Neuron (in vitro differentiated cells): ENCODE results near the gene NEO1.
"Not testable (repeated sequence)": the region's sequence is repeated elsewhere in the genome, so short reads cannot be mapped to it uniquely, and the experiment has no call there.

Source experiments
- H2AFZ ChIP-seq: one replicate; pipeline ENCODE4 v1.6.1; 2013; ENCODE audit warnings: low read depth, mild to moderate bottlenecking, inconsistent platforms, low read length, moderate library complexity
- H3K27me3 ChIP-seq: one replicate; pipeline ENCODE4 v1.6.1; 2013; ENCODE audit warnings: low read length; ENCODE audit not compliant: insufficient read depth
- H3K36me3 ChIP-seq: one replicate; pipeline ENCODE4 v1.6.1; 2013; ENCODE audit warnings: low read length; ENCODE audit not compliant: insufficient read depth
- H3K4me1 ChIP-seq: one replicate; pipeline ENCODE4 v1.6.1; 2013; ENCODE audit warnings: low read length; ENCODE audit not compliant: insufficient read depth
- H3K4me3 ChIP-seq: 2 replicates; pipeline ENCODE4 v1.5.1; 2013; ENCODE audit warnings: mild to moderate bottlenecking, low read length, moderate library complexity
- H3K9me3 ChIP-seq: one replicate; pipeline ENCODE4 v1.6.1; 2013; ENCODE audit warnings: low read length

NEO1 gene

GRCh38 chr15:73172508-73172907, 120.2 kb downstream of the NEO1 start:
- no peaks in the 10 kb centered on the region for H3K9me3 ChIP-seq
- H3K4me3 ChIP-seq = no peak overlapping the region
- H3K36me3 ChIP-seq = peaks cover 2% of the 10 kb centered on the region
- H2AFZ ChIP-seq = no peak overlapping the region
- peaks cover 10% of the 10 kb centered on the region for H3K4me1 ChIP-seq
- no peaks in the 10 kb centered on the region for H3K27me3 ChIP-seq

GRCh38 chr15:73174171-73174570, 121.9 kb downstream of the NEO1 start:
- no peak overlapping the region for H3K4me3 ChIP-seq
- H3K27me3 ChIP-seq = no peaks in the 10 kb centered on the region
- H3K4me1 ChIP-seq = peaks cover 10% of the 10 kb centered on the region
- no peak overlapping the region for H2AFZ ChIP-seq
- H3K36me3 ChIP-seq = peaks cover 13% of the 10 kb centered on the region
- H3K9me3 ChIP-seq = no peaks in the 10 kb centered on the region

GRCh38 chr15:73175382-73175781, 123.1 kb downstream of the NEO1 start:
- Histone ChIP-seq H3K36me3 (peaks cover 22% of the 10 kb centered on the region), H3K4me1 (peaks cover 10% of the 10 kb centered on the region), H2AFZ (no peak overlapping the region), H3K27me3 (no peaks in the 10 kb centered on the region), H3K9me3 (no peaks in the 10 kb centered on the region), H3K4me3 (no peak overlapping the region)

- Histone ChIP-seq H3K36me3 (peaks cover 30% of the 10 kb centered on the region), H2AFZ (no peak overlapping the region), H3K4me1 (peaks cover 10% of the 10 kb centered on the region), H3K9me3 (peaks cover 3% of the 10 kb centered on the region), H3K27me3 (no peaks in the 10 kb centered on the region), H3K4me3 (no peak overlapping the region)
Measured at GRCh38 chr15:73176598-73176997, 124.3 kb downstream of the NEO1 start.

- Histone ChIP-seq H3K9me3 (peaks cover 16% of the 10 kb centered on the region), H3K27me3 (no peaks in the 10 kb centered on the region), H2AFZ (no peak overlapping the region), H3K36me3 (peaks cover 36% of the 10 kb centered on the region), H3K4me1 (peaks cover 3% of the 10 kb centered on the region), H3K4me3 (no peak overlapping the region)
Measured at GRCh38 chr15:73183071-73183470, 130.8 kb downstream of the NEO1 start.

- peaks cover 5% of the 10 kb centered on the region for H3K36me3 ChIP-seq
- no peaks in the 10 kb centered on the region for H3K9me3 ChIP-seq
- H3K27me3 ChIP-seq = no peaks in the 10 kb centered on the region
- no peak overlapping the region for H2AFZ ChIP-seq
- no peaks in the 10 kb centered on the region for H3K4me1 ChIP-seq
- H3K4me3 ChIP-seq = no peak overlapping the region
Measured at GRCh38 chr15:73190189-73190601, 137.9 kb downstream of the NEO1 start.

- no peaks in the 10 kb centered on the region for H3K27me3 ChIP-seq
- H3K4me1 ChIP-seq = no peaks in the 10 kb centered on the region
- H3K36me3 ChIP-seq = peaks cover 15% of the 10 kb centered on the region
- H3K9me3 ChIP-seq = peaks cover 2% of the 10 kb centered on the region
- no peak overlapping the region for H3K4me3 ChIP-seq
- no peak overlapping the region for H2AFZ ChIP-seq
Measured at GRCh38 chr15:73195166-73195565, 142.9 kb downstream of the NEO1 start.

- Histone ChIP-seq H3K4me1 (no peaks in the 10 kb centered on the region), H3K27me3 (no peaks in the 10 kb centered on the region), H3K4me3 (no peak overlapping the region), H3K9me3 (peaks cover 2% of the 10 kb centered on the region), H3K36me3 (peaks cover 15% of the 10 kb centered on the region), H2AFZ (no peak overlapping the region)
Measured at GRCh38 chr15:73196113-73196512, 143.8 kb downstream of the NEO1 start.

GRCh38 chr15:73200339-73200738, 148.1 kb downstream of the NEO1 start:
- Histone ChIP-seq H3K36me3 (peaks cover 20% of the 10 kb centered on the region), H2AFZ (no peak overlapping the region), H3K9me3 (peaks cover 4% of the 10 kb centered on the region), H3K4me3 (no peak overlapping the region), H3K4me1 (no peaks in the 10 kb centered on the region), H3K27me3 (no peaks in the 10 kb centered on the region)

- Histone ChIP-seq H3K4me1 (no peaks in the 10 kb centered on the region), H3K4me3 (no peak overlapping the region), H3K36me3 (peaks cover 3% of the 10 kb centered on the region), H2AFZ (no peak overlapping the region), H3K27me3 (no peaks in the 10 kb centered on the region), H3K9me3 (peaks cover 6% of the 10 kb centered on the region)
Measured at GRCh38 chr15:73210630-73211029, 158.4 kb downstream of the NEO1 start.

GRCh38 chr15:73212424-73212823, 160.2 kb downstream of the NEO1 start:
- Histone ChIP-seq H3K4me3 (no peak overlapping the region), H3K36me3 (peaks cover 1% of the 10 kb centered on the region), H3K4me1 (no peaks in the 10 kb centered on the region), H3K27me3 (no peaks in the 10 kb centered on the region), H2AFZ (no peak overlapping the region), H3K9me3 (peaks cover 6% of the 10 kb centered on the region)

GRCh38 chr15:73221450-73221849, 169.2 kb downstream of the NEO1 start:
- not testable (repeated sequence) for H3K9me3 ChIP-seq, H3K4me3 ChIP-seq, H3K4me1 ChIP-seq, H3K36me3 ChIP-seq, H3K27me3 ChIP-seq, H2AFZ ChIP-seq

GRCh38 chr15:73225358-73226015, 173.2 kb downstream of the NEO1 start:
- H3K36me3 ChIP-seq = peaks cover 2% of the 10 kb centered on the region
- no peak overlapping the region for H2AFZ ChIP-seq
- H3K4me1 ChIP-seq = no peaks in the 10 kb centered on the region
- H3K9me3 ChIP-seq = peaks cover under 1% of the 10 kb centered on the region
- no peaks in the 10 kb centered on the region for H3K27me3 ChIP-seq
- no peak overlapping the region for H3K4me3 ChIP-seq
